GM15510 (cell line): ENCODE results near the gene TMEM184B.
A peak's percentile ranks its signal among the peaks of the same experiment; 100 is the strongest.

Experiments used
- POLR2A ChIP-seq: IDR thresholded peaks from 3 replicates; pipeline ENCODE4 v1.6.1; 2011; ENCODE audit warnings: borderline replicate concordance; ENCODE audit not compliant: insufficient read length; ENCODE audit errors: extremely low read depth

Gene TMEM184B

DNA sequence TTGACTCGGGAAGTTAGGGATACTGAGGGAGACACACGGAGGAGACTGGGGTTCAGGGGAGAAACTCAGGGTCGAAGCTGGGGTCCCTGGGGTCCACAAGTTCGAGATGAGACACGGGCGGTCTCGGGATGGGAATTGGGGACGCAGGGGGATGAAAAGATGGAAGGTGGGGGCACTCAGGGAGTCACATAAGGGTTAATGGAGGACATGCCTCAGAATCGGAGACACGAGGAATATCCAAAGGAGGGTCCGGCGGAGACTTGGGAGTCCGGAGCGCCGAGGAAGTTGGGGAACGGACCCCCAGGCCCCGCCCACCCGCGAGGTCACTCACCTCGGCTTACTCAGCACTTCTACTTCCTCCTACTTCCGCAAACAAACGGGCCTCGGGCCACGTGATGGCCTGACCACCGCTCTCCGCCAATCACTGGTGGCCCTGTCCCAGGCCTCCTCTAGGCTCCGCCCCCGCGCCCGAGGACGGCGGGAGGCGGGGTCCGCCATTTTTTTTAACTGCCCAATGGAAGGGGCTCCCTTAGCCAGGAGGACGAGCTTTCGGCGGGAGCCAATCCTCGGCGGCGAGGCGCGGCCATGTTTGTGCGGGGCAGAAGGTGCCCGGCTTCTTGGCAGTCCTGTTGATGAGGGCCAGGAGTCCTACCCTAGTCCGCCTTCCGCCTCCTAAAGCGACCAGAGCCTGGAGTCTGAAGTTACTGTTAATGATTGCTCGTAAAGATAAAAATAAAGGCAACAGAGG is 91.2 kb downstream of the TMEM184B start, which contains the start of gene PLA2G6:
Gene PLA2G6 (minus strand): TSS at position 378 of the 748 bp plus-strand sequence. CDS start 12,404 bp downstream, outside the sequence.
- peak; percentile 49 for TF ChIP-seq POLR2A

DNA sequence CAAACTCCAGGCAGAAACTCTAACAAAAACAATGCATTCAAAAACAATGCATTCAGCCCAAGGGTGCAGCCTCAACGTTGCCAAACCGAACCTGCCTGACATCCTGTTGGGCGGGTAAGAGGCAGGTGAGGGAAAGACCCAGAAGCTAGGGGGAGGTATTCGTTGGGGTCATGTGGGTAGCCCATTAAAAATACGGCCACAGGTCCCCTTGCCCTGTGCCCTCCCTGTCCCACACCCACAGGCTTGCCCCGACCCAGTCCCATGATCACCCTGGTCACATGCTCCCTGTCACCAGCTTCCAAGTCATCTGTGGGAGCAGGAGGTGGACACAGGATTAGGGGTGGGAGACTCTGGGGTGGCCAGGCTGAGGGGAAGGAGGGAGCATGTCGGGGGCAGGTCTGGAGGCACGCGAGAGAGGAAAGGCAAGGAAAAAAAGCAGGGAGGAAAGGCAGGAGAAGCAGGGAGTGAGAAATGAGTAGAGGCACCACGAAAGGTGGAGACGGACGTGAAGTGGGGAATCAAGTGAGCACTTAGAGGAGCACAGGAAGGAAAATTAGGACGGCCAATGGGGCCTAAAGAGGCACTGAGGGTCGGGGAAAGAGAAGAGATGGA is 91.9 kb downstream of the TMEM184B start:
- peak; percentile 52 for TF ChIP-seq POLR2A

DNA sequence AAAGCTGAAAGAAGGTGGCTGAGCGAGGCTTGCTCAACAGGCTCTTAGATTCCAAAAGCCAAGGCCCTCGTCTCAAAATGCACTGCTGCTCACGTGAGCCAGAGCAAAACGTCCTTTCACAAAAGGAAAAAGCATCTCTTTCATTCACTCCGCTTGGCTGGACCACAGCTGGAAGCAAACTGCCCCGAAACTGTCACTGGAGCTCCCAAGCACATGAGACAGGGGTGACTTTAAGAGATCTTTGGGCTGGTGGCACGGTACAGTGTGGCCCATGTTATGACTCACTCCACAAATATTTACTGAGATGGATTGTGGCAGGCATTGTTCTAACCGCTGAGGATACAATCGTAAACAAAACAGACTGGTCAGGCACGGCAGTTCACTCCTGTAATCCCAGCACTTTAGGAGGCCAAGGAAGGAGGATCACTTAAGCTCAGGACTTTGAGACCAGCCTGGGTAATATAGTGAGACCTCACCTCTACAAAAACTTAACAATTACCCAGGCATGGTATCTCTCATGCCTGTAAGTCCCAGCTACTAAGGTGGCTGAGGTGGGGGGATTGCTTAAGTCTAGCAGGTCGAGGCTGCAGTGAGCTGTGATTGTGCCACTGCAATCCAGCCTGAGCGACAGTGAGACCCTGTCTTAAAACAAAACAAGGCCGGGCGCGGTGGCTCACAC is 94.7 kb downstream of the TMEM184B start:
- no peak for TF ChIP-seq POLR2A

DNA sequence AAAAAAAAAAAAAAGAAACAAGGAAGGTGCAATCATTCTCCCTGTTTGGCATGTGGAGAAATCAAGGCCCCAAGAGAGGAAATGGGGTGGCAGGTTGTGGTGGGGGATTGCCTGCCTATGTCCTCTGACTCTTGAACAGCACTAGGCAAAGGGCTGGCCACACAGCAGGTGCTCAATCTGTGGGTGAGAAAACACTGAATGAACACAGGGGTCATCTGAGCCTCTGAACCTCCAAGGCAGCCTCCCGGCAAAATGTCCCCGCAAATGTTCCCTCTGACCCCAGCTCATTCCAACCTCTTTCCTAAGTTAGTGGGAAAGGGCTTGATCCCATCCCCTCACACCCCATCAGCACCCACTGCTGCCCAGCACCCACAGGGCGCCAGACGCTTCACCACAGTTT is 95.8 kb downstream of the TMEM184B start:
- TF ChIP-seq POLR2A = no peak

DNA sequence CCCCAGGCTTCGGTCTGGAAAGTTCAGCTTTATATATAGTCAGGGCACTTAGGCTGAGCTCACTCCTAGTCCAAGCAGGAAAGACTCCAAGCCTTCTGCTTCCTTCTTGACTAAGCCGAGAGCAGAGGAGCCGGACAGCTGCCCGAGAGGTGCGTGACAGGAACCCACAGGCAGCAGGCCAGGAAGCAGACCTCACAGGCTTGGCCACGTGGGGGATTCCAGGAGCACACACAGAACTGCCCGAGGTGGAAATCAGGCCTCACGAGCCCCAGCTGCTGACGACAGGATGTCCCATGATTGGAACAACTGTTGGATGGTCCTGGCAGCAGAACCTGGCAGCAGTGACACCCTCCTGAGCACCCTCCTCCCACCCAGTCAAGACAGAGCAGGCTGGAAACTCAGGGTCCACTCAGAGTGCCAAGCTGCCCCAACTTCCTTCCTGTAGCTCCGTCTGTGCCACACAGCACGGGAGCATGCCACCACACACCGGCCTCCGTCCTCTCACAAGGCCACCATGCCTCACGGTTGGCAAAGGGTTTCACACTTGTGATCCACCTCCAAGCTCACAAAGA is 96.6 kb downstream of the TMEM184B start:
- no peak for TF ChIP-seq POLR2A

DNA sequence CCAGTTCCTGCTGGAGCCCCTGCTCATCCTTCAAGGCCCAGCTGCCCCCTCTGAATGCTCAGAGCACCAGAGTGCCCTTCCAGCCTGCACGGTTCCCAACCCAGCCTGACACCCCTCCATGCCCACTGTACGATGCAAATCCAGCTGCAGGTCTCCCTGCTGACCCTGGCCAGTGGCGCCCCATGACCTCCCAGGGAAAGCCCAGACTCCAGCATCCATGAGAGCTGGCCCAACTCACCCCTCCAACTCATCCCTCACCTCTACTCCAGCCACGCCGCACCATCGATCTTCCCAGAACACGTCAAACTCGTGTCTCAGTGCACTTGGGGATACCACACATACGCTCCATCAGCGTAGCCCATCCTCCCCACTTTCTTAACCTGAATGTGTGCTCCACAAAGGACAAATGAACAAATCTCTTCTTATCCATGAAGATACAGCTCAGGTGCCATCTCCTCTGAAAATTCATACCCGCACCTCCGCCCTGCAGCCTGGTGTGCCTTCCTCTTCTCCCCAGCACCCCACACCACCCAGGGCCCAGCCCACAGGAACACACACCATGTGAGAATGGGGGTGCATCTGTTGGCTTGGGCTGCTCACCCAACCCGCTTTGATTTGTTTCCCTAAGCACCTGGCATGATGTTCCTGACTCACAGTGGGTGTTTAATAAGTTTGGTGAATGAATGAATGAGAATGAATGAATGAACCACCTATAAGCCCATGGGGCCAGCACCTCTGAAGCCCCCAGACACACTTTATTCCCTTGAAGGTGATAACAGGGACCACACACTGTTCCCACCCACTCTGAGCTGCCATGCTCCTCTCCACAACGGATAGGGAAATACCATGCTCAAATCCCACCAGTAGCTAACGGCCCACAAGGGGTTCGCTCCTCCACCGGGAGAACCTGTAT is 97.3 kb downstream of the TMEM184B start:
- no peak for TF ChIP-seq POLR2A

DNA sequence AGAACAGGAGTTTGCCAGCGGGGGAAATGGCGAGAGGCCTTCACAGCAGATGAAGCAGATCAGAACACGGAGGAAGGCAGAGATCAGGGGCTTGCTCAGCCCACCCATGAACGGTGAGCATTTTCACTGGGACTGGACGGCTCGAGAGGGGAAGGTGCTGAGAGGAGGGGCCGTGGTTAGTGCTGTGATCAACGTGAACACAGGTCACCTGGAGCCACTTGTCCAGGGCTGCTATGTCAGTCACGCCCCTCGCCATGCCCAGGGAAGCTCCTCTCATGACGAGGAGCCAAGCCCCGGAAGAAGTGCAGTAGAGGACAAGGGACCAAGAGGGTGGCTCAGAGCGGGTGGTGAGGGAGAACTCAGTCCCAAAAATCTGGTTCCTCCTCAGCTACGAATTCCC is 98.2 kb downstream of the TMEM184B start:
- no peak for TF ChIP-seq POLR2A

DNA sequence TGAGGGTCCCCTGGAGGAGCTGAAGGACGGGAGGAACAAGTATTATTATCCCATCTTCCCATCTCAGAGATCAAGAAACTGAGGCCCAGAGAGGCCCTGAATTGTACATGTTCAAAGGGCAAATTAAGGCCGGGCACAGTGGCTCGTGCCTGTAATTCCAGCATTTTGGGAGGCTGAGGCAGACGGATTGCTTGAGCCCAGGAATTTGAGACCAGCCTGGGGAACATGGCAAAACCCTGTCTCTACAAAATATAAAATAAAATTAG is 99.2 kb downstream of the TMEM184B start:
- no peak for TF ChIP-seq POLR2A

DNA sequence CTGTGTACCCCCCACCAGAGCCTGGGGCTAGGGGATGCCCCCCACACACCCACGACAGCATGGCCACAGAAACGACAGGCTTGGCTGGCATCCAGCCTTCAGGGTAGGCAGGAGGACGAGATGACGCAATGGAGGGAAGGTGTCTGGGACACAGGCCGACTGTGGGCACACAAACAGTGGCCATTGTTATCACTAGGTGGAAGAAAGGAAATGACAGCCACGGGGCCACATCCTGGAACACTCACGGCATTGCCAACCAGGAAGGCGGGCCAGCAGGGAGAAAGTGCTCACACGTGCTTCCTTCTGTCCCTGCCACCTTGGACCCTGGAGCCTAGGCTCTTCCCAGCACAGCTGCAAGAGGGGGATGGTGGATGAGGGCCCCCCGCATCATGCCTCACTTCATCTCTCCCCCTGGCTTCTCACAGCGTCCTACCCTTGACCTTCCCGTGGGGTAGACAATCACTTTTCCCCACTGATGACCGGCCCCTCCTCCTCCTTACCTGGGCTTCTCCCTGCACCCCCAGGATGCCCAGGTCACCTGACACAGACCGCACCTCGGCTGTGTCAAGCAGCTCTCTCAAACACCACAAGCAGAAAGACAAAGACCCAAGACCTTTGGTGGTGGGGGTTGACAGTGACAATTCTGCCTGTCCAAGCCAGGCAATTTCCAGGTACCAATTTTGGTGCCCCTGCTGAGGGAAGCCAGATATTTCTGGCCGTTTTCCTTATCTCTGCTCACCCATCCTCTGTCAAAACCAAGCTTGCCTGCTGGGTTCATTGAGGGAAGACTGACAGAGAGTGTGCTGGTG is 99.8 kb downstream of the TMEM184B start:
- no peak for TF ChIP-seq POLR2A

DNA sequence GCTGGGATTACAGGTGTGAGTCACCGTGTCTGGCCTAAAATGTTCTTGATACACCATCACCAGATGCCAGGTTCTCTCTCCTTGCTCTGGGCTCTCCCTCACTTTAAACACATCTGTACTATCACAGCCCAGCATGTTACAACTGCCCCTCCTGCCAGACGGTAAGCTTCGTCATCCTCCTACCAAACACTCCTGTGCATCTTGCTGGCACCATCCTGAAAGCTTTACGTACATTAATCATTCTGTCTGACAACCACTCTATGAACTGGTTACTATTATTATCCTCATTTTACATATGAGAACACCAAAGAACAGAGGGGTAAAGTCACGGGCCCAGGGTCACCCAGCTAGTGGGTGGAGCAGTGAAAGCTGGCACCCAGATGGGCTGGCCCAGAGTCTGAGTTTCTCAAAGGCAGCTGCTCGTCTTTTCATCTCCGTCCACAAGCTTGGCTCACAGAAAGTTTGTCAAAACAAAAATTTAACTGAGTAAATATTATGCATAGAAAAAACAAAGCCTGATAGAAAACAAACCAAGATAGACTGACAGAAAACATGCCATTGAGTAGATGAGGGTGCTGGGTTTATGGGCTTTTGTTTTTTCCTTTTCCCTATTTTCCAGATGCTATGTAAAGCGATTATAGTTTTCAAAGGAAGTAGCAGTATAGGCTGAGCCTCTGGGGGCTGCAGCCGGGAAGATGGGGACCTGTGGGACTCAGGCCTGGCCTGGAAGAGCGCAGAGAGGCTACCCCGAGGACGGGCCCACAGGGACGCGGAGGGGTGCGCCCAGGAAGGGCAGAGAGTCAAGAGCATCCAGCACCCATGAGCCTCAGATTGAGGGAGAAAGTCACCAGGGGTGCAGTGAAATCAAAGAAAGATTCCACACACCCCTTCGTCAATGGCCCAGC is 100.6 kb downstream of the TMEM184B start:
- no peak for TF ChIP-seq POLR2A

DNA sequence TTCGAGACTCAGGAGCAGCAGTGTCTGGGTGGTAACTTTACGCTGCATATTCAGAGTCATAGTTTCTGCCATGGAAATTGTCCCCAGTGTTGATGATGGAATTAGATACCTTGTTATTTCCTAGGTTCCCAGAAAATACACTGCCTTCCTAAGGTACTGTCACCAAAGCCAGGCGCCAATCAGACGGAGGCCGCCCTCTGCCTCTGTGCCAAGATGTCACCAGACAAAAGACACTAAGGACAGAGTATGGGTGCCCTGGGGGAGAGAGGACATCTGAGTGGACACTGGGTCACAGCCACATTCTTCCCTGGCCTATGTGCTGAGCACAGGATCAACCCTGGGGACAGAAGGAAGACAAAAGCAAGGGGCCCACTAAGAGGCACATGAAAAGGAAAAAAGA is 102.3 kb downstream of the TMEM184B start:
- TF ChIP-seq POLR2A = no peak
